ENCODE data around the gene SF3A1. TPM values are rescaled to one million over a fixed set of nuclear protein-coding genes. Genes with fewer than 3 reads are reported as not detected.

The SF3A1 gene
- total and polyA plus RNA-seq, 2 of the 8 experiments (the other 6 are each of a cell fraction or from before 2014, with no cell fraction given): 27.8 to 285 TPM

- Histone ChIP-seq H2BK15ac (ENCODE audit: low read length) (no peak overlapping the region), H4K8ac (ENCODE audit: extremely low read depth, insufficient read depth, low read length) (no peak overlapping the region), H3K56ac (replicated peaks; ENCODE audit: insufficient read length, low read depth, low read length) (no peak overlapping the region), H3K79me1 (ENCODE audit: low read depth, low read length) (no peaks in the 10 kb centered on the region), H3K9ac (replicated peaks in 1 of 4; ENCODE audit: extremely low read depth in 1 of 4, low read depth in 3 of 4, low read length in 3 of 4) (no peak overlapping the region), H3K4ac (replicated peaks; ENCODE audit: insufficient read length, low read depth, low read length) (no peak overlapping the region), H3K23ac (ENCODE audit: insufficient read length) (no peak overlapping the region), H3K4me2 (ENCODE audit: insufficient read depth in 1 of 2, low read depth in 2 of 2, low read length in 2 of 2) (no peak overlapping the region), H2AFZ (ENCODE audit: low read length) (no peak overlapping the region), H3K4me1 (replicated peaks in 1 of 4; ENCODE audit: control insufficient read depth in 3 of 4, insufficient read depth in 4 of 4, low read length in 3 of 4) (peaks cover 0 to 14% (median 10%) of the 10 kb centered on the region in 4 experiments; a peak in 6 of 7 replicates), H4K91ac (replicated peaks; ENCODE audit: insufficient read length, low read length) (no peak overlapping the region), H3K14ac (ENCODE audit: insufficient read length) (no peak overlapping the region), H3K79me2 (ENCODE audit: control insufficient read depth in 1 of 2, insufficient read depth in 2 of 2, low read length in 2 of 2) (no peaks in the 10 kb centered on the region), H3K9me3 (ENCODE audit: insufficient read depth in 2 of 2, low read depth in 1 of 2, low read length in 1 of 2) (no peaks in the 10 kb centered on the region), H3K36me3 (ENCODE audit: control insufficient read depth in 2 of 4, insufficient read depth in 4 of 4, low read length in 3 of 4) (no peaks in the 10 kb centered on the region), H4K20me1 (replicated peaks in 1 of 2; ENCODE audit: control insufficient read depth in 1 of 2, insufficient read depth in 2 of 2, low read length in 2 of 2) (peaks cover 0 to 4% of the 10 kb centered on the region in 2 experiments), H3K27ac (ENCODE audit: low read depth, low read length) (no peak overlapping the region), H3K23me2 (ENCODE audit: low read depth, low read length) (peaks cover 12% of the 10 kb centered on the region; the same call in 1 of the 2 replicates), H3K4me3 (ENCODE audit: extremely low read depth in 1 of 4, insufficient read depth in 2 of 4, low read depth in 3 of 4, low read length in 4 of 4) (no peak overlapping the region), H2AK5ac (ENCODE audit: low read depth, low read length) (no peak overlapping the region), H4K5ac (ENCODE audit: insufficient read length, low read depth, low read length) (no peak overlapping the region), H3K27me3 (replicated peaks in 1 of 4; ENCODE audit: control insufficient read depth in 3 of 4, extremely low read depth in 1 of 4, insufficient read depth in 3 of 4, low read length in 3 of 4) (no peaks in the 10 kb centered on the region), H2BK5ac (ENCODE audit: low read depth, low read length) (no peak overlapping the region), H2BK20ac (ENCODE audit: low read length) (no peak overlapping the region), H3K18ac (ENCODE audit: extremely low read depth, low read length) (no peak overlapping the region), H2BK120ac (replicated peaks; ENCODE audit: low read depth, low read length) (no peak overlapping the region), H2BK12ac (ENCODE audit: low read depth, low read length) (no peak overlapping the region)
- DNase-seq (ENCODE audit: low read depth in 1 of 2, low spot score in 2 of 2): no peak
- ChIA-PET POLR2A (ENCODE audit: partially characterized antibody) (no interaction called here), CTCF (ENCODE audit: partially characterized antibody) (interaction anchor here (0.6 to 9.1 kb wide), 15 partner anchors 7 to 177 kb away, joined by 3 to 203 read pairs (median 5); partner anchors contain the start of gene TBC1D10A)
- no peak for FAIRE-seq
- 88% methylated on average over 26 of the region's 27 CpGs; no CpG with 5 or more reads in 1 of the 2 experiments for WGBS, 2 experiments (ENCODE audit: extremely low coverage in 1 of 2, insufficient coverage in 1 of 2, insufficient read length in 1 of 2, insufficient replicate concordance in 2 of 2, low coverage in 1 of 2, low lambda C conversion rate in 2 of 2, missing lambda C conversion rate in 1 of 2)
- TF ChIP-seq JUND (IDR thresholded peaks at IDR 0.05; ENCODE audit: low read length) (no peak), CHD1 (IDR thresholded peaks at IDR 0.05; ENCODE audit: low read depth, low read length) (no peak)
Observed at GRCh38 chr22:30285176-30285845, 71.4 kb downstream of the SF3A1 start.
